Measurements from ENCODE around the gene SAMD9L. TPM values are rescaled to one million over a fixed set of nuclear protein-coding genes. Genes with fewer than 3 reads are reported as not detected.

SAMD9L gene
- total and polyA plus RNA-seq, 2 donors (not counting 1 experiment from before 2014, with no cell fraction given) = 11.8 to 23.9 TPM

DNA sequence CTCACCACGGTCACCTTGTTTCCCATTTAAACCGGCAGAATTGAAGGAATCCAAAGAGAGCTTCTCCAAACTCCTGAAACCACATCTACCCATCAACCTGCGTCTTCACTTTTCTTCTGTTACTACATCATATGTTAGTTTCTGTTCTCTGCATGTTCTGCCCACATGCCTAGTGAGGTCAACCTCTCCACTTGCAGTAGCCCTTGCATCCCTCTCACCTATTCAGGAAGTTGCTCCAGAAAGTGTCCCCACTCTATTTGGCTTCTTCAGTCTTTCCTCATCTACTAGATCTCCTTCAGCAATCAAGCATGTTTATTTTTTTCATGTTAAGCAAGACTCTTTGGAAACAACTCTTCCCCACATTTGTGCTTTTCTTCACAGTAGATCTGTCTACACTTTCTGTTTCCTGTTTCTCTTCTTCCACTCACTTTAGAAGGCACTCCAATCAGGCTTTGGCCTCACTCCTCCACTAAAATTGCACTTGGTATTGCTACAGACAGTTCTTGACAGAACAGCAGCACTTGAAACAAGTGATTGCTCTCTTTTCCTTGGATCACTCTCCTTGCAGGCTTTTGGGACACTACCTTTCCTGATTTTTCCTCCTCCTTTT, 7.5 kb downstream of the SAMD9L start:
- H3K27me3 ChIP-seq (ENCODE audit: control insufficient read depth, insufficient read depth, low read length) = no peaks in the 10 kb centered on the region
- peaks cover 7% of the 10 kb centered on the region for H3K36me3 ChIP-seq (ENCODE audit: control insufficient read depth, insufficient read depth, low read length)
- TF ChIP-seq, protein P1, sequence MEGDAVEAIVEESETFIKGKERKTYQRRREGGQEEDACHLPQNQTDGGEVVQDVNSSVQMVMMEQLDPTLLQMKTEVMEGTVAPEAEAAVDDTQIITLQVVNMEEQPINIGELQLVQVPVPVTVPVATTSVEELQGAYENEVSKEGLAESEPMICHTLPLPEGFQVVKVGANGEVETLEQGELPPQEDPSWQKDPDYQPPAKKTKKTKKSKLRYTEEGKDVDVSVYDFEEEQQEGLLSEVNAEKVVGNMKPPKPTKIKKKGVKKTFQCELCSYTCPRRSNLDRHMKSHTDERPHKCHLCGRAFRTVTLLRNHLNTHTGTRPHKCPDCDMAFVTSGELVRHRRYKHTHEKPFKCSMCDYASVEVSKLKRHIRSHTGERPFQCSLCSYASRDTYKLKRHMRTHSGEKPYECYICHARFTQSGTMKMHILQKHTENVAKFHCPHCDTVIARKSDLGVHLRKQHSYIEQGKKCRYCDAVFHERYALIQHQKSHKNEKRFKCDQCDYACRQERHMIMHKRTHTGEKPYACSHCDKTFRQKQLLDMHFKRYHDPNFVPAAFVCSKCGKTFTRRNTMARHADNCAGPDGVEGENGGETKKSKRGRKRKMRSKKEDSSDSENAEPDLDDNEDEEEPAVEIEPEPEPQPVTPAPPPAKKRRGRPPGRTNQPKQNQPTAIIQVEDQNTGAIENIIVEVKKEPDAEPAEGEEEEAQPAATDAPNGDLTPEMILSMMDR (conservative IDR thresholded peaks at IDR 0.05 in 1 of 2, IDR thresholded peaks at IDR 0.05 in 1 of 2; ENCODE audit: low read depth in 1 of 2, low read length in 2 of 2) = no peak
- no peak for TF ChIP-seq EZH2 (IDR thresholded peaks at IDR 0.05; ENCODE audit: low read length, missing control alignments)
- H3K4me1 ChIP-seq (ENCODE audit: control insufficient read depth, extremely low read depth, insufficient read depth, low read length) = no peaks in the 10 kb centered on the region
- DNase-seq (ENCODE audit: low read depth in 2 of 2) = no peak
- no peak overlapping the region for H3K9ac ChIP-seq (ENCODE audit: insufficient read depth, low read length)
- no peak overlapping the region for H2AFZ ChIP-seq (ENCODE audit: low read length)
- H3K9me3 ChIP-seq (ENCODE audit: control insufficient read depth, insufficient read depth, low read depth, low read length) = no peaks in the 10 kb centered on the region
- H3K4me2 ChIP-seq (ENCODE audit: extremely low read depth, insufficient read depth, low read length) = no peak overlapping the region
- H3K79me2 ChIP-seq (ENCODE audit: control insufficient read depth, insufficient read depth, low read length) = no peaks in the 10 kb centered on the region
- no peaks in the 10 kb centered on the region for H4K20me1 ChIP-seq (ENCODE audit: control insufficient read depth, extremely low read depth, insufficient read depth, low read length)
- H3K27ac ChIP-seq (ENCODE audit: insufficient read depth, low read length) = no peak overlapping the region
- no peak overlapping the region for H3K4me3 ChIP-seq (replicated peaks in 1 of 4; ENCODE audit: control extremely low read depth in 1 of 4, insufficient read depth in 1 of 4, low read depth in 3 of 4, low read length in 4 of 4)

DNA sequence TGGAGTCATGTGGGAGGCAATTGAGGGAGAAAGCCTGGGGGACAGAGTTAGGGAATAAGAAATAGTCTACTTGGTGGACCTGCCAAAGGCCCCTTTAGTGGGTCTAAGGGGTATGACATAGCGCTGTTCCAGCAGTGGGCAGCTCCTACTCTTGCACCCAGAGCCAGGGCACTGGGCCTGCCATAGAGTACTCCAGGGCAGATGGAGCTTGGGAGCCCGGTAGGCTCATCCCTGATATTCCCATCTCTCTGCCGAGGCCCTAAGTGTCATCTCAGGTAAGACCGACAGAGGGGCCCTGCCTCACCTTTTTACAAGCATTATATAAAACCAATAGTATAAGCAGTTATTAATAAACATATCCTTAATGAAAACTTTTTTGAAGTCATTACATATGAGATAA, 9.6 kb downstream of the SAMD9L start:
- H3K9ac ChIP-seq (ENCODE audit: insufficient read depth, low read length) = no peak overlapping the region
- no peaks in the 10 kb centered on the region for H3K4me1 ChIP-seq (ENCODE audit: control insufficient read depth, extremely low read depth, insufficient read depth, low read length)
- H3K79me2 ChIP-seq (ENCODE audit: control insufficient read depth, insufficient read depth, low read length) = no peaks in the 10 kb centered on the region
- H2AFZ ChIP-seq (ENCODE audit: low read length) = no peak overlapping the region
- no peak for DNase-seq (ENCODE audit: low read depth in 2 of 2)
- H3K27ac ChIP-seq (ENCODE audit: insufficient read depth, low read length) = no peak overlapping the region
- H3K4me3 ChIP-seq (replicated peaks in 1 of 4; ENCODE audit: control extremely low read depth in 1 of 4, insufficient read depth in 1 of 4, low read depth in 3 of 4, low read length in 4 of 4) = no peak overlapping the region
- no peaks in the 10 kb centered on the region for H3K9me3 ChIP-seq (ENCODE audit: control insufficient read depth, insufficient read depth, low read depth, low read length)
- no peaks in the 10 kb centered on the region for H4K20me1 ChIP-seq (ENCODE audit: control insufficient read depth, extremely low read depth, insufficient read depth, low read length)
- no peak for TF ChIP-seq EZH2 (IDR thresholded peaks at IDR 0.05; ENCODE audit: low read length, missing control alignments)
- TF ChIP-seq, protein P1 (conservative IDR thresholded peaks at IDR 0.05 in 1 of 2, IDR thresholded peaks at IDR 0.05 in 1 of 2; ENCODE audit: low read depth in 1 of 2, low read length in 2 of 2) = no peak
- H3K4me2 ChIP-seq (ENCODE audit: extremely low read depth, insufficient read depth, low read length) = no peak overlapping the region
- no peaks in the 10 kb centered on the region for H3K27me3 ChIP-seq (ENCODE audit: control insufficient read depth, insufficient read depth, low read length)
- peaks cover 8% of the 10 kb centered on the region for H3K36me3 ChIP-seq (ENCODE audit: control insufficient read depth, insufficient read depth, low read length)

DNA sequence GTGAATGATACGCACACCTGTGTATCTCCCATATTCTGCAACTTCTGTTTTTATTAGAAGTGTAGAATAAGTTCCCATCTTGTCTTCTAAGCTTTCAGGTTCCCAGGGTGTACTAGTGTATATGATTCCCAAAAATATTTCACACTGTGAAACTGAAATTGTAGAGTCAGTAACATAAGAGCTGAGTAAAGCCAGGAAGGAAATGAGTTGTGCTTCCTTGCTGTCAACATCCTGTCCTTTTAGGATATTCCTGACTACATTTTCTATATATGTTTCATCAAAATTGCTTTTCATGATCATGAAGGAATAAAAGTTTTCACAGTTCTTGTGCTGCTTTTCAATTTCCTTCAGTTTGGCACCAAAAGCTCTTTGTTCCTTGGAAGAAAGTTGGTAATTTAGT, 15.2 kb downstream of the SAMD9L start:
- H2AFZ ChIP-seq (ENCODE audit: low read length) = no peak overlapping the region
- DNase-seq (ENCODE audit: low read depth in 2 of 2) = no peak
- no peaks in the 10 kb centered on the region for H3K4me1 ChIP-seq (ENCODE audit: control insufficient read depth, extremely low read depth, insufficient read depth, low read length)
- H3K79me2 ChIP-seq (ENCODE audit: control insufficient read depth, insufficient read depth, low read length) = no peaks in the 10 kb centered on the region
- no peak overlapping the region for H3K27ac ChIP-seq (ENCODE audit: insufficient read depth, low read length)
- no peaks in the 10 kb centered on the region for H3K9me3 ChIP-seq (ENCODE audit: control insufficient read depth, insufficient read depth, low read depth, low read length)
- peaks cover 6% of the 10 kb centered on the region for H3K36me3 ChIP-seq (ENCODE audit: control insufficient read depth, insufficient read depth, low read length)
- H3K4me3 ChIP-seq (replicated peaks in 1 of 4; ENCODE audit: control extremely low read depth in 1 of 4, insufficient read depth in 1 of 4, low read depth in 3 of 4, low read length in 4 of 4) = no peak overlapping the region
- H3K27me3 ChIP-seq (ENCODE audit: control insufficient read depth, insufficient read depth, low read length) = no peaks in the 10 kb centered on the region
- no peak overlapping the region for H3K9ac ChIP-seq (ENCODE audit: insufficient read depth, low read length)
- TF ChIP-seq, protein P1 (conservative IDR thresholded peaks at IDR 0.05 in 1 of 2, IDR thresholded peaks at IDR 0.05 in 1 of 2; ENCODE audit: low read depth in 1 of 2, low read length in 2 of 2) = no peak
- TF ChIP-seq EZH2 (IDR thresholded peaks at IDR 0.05; ENCODE audit: low read length, missing control alignments) = no peak
- H3K4me2 ChIP-seq (ENCODE audit: extremely low read depth, insufficient read depth, low read length) = no peak overlapping the region
- no peaks in the 10 kb centered on the region for H4K20me1 ChIP-seq (ENCODE audit: control insufficient read depth, extremely low read depth, insufficient read depth, low read length)
